NCI-H1694 (cell line): ENCODE measurements around the gene FHOD3.

Source experiments
- DNase-seq: peaks from one replicate; lab custom pipeline; 2025; lab: John Stamatoyannopoulos, UW

FHOD3 gene

GRCh38 chr18:36297417-36298125 lies at the start of gene FHOD3:
Gene FHOD3 (plus strand): TSS chr18:36297713. CDS start chr18:36297836, 123 bp downstream.
- no peak for DNase-seq

GRCh38 chr18:36249392-36249791 lies 48.1 kb upstream of the FHOD3 start:
- DNase-seq, result no peak

GRCh38 chr18:36250827-36251226 lies 46.7 kb upstream of the FHOD3 start:
- DNase-seq, result no peak

DNA sequence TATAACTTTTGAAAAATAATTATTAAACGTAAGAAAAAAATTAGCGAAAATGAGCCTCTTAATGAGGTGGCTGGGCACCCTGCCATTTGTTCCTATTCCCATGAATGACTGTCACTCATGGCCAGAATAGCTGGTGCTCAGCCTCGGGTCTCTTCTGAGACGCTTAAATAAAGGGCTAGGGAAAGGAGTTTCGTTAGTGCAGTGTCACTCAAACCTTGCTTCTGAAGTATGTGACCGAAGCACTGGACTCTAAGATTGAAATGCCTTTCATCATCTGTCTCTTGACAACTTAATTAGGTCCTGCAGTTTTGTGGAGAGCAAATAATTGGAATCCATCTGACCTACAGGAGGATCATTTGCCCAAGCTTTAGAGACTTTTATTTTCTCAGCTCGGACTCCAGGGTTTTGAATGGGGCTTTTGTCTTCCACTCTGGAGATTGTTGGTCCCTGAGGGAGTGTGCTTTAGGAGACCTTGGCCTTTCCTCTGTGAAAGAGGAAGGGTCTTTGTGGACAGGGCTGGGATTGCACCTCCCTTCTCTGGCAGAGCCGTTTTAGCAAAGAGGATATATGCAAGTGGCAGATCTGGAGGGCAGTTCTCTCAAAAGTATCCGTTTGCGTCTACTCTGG lies 42.3 kb upstream of the FHOD3 start:
- DNase-seq, result no peak

- DNase-seq, result no peak
Observed at GRCh38 chr18:36256094-36256493, 41.4 kb upstream of the FHOD3 start.

- DNase-seq, result no peak
Observed at GRCh38 chr18:36262971-36263370, 34.5 kb upstream of the FHOD3 start.

- no peak for DNase-seq
Observed at GRCh38 chr18:36264283-36264682, 33.2 kb upstream of the FHOD3 start.

DNA sequence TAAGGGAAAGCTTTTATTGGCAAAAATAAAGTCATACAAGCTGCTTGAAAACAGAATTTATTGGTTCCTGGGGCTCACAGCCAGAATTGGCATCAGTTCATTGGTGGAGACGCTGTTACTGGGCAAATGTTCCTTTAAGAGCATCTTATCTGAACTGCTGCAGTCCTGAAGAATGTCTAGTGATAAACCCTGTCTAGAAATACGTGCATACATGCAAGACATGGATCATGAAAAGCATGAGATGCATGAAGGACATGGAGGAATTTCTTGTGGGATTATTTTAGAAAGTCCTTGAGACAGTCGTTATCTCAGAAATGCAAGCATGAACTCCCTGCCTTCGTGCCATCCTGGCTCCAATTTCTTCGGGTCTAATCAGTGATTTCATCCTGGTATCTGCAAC lies 32.5 kb upstream of the FHOD3 start:
- DNase-seq, result no peak

DNA sequence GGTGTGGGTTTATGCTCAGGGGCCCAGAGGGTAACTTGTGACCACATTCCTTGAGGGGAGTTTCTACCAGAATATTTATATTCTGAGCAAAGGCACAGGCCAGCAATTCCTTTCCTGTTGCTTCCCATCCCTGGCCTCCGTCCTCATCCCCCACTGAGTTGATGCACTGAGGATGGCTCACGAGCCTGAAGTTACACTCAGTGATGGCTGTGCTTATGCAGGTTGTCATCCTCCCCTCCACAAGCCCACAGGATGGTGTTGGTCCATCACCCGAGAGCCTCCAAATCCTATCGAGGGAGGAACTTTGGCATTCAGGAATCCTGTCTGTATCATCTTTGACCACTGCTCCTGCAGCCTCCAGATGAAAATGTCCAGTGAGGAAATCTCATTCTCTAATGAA lies 28.4 kb upstream of the FHOD3 start:
- DNase-seq, result no peak

- DNase-seq, result no peak
Observed at GRCh38 chr18:36271153-36271552, 26.4 kb upstream of the FHOD3 start.

GRCh38 chr18:36273347-36273746 lies 24.2 kb upstream of the FHOD3 start:
- DNase-seq, result no peak

- DNase-seq, result no peak
Observed at GRCh38 chr18:36274083-36274715, 23.3 kb upstream of the FHOD3 start.

DNA sequence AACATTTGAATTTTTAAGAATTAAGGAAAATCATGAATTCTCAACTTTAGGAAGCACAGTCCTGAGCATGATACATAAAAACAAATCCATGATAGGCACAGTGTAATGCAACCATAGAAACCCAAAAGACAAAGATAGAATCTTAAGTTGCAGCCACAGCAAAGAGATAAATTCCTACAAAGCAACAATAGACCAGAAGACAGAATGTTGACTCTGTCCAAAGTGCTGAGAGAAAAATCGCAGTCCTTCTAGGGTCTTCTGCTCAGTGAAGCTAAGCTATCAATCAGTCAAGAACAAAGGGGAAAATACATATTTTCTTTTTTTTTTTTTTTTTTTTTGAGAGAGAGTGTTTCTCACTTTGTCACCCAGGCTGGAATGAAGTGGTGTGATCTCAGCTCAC lies 22.0 kb upstream of the FHOD3 start:
- no peak for DNase-seq

DNA sequence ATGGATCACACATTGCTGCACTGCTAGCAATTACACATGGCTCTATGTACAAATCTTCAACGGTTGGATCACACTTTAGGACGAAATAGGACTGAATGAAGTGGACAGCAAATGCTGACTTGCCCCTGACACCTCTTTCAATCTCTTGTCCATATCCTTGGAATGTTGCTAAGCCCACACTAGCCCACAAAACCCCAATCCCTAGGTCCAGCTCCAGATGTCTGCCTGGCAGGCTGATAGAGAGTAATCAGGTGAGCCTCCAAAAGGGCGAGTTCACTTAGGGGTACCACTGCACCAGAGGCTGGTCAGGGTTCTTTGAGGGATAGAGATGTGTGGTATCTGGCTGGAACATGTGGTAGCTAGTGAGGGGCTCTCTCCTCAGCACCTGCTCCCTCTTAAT lies 18.5 kb upstream of the FHOD3 start:
- no peak for DNase-seq

DNA sequence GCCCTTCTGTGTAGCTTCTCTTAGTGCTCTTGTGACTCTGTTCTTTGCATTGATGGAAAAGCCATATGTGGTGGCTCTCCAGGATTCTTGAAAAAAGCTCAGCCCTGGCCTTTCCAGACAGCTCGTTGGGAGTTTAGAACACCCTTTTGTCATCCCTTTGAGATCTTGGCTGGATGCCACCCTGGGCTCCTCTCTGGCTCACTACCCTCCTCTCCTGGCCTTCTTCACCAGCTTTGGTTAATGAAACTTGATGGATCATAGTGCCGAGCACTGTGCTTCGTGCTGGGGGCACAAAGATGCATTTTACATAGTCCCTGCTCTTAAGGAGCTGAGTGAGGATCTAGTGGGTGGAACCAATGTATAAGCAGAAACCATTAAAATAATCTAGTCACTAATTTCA lies 15.6 kb upstream of the FHOD3 start:
- no peak for DNase-seq

- no peak for DNase-seq
Observed at GRCh38 chr18:36283448-36283847, 14.1 kb upstream of the FHOD3 start.

GRCh38 chr18:36284268-36284667 lies 13.2 kb upstream of the FHOD3 start:
- no peak for DNase-seq

DNA sequence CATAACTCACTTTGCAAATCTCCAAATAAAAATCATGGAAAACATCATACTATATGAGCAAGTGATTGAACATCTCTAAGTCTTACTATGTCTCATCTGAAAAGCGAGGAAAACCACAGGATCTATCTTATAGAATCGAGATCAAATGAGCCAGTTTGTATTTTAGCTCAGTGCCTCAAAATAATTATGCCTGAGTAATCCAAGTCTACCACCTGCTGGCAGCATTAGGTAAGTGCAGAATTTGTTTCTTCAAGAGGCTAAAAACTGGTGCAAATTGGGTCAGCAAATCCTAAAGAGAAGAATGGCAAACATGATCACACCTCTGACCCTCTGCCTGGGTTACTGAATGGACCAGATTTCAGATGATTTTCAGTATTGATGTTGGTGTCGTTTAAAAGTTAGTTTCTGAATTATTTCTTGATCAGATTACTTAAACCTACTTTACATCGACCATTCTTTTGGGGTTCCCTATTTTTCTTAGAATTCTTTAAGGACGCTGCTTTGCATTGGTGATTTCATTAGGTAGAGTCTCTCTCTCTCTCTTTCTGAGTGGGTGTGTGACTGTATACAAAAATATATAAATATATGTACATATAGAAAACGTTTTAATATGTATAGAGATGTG lies 12.7 kb upstream of the FHOD3 start:
- peak; percentile 53 for DNase-seq

- DNase-seq, result no peak
Observed at GRCh38 chr18:36287653-36288052, 9.9 kb upstream of the FHOD3 start.

DNA sequence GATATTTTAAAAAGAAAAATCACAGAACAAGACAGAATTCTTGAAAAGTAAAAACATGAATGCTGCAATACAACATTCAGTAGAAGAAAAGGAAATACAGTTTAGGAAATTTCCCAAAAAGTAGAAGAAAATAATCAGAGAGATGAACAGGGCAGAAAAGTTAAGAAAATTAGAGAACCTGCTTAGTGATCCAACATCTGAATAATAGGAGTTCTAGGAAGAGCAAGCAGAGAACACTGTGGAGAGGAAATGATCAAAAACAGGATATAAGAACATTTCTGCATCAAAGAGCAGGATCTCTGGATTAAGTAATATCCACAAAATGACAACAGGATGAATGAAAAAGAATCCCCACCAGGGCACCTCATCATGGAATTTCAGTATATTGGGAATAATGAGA lies 8.8 kb upstream of the FHOD3 start:
- no peak for DNase-seq

DNA sequence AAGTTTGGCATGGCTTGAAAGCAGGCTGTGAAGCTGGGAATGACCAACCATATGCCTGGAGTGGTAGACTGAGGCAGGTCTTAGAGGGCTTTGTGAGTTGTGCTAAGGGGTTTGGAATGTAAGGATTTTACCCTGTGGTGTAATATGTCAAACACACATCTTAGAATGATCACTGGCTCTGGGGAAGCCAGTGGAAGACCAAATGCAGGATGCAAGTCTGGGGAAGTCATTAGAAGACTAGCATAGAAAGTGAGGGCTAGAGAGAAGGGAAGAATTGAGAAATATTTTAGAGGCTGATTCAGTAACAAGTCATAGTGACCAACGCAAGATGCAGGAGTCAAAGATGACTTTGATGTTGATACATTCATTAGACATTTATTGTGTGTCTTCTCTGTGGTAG lies 3.5 kb upstream of the FHOD3 start:
- no peak for DNase-seq

GRCh38 chr18:36295214-36295613 lies 2.3 kb upstream of the FHOD3 start:
- no peak for DNase-seq

DNA sequence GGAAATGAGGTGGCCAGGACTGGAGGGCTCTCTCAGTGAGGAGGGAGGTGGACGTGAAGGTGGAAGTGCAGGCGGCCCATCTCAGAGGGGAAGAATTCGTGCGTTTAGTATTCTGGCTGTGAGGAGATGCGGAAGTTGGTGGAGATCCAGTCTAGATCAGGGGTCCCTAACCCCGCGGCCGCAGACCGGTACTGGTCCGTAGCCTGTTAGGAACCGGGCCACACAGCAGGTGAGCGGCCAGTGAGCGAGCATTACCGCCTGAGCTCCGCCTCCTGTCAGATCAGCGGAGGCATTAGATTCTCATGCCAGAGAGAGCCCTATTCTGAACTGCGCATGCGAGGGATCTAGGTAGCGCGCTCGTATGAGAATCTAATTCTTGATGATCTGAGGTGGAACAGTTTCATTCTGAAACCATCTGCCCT lies 1.6 kb upstream of the FHOD3 start:
- DNase-seq, result no peak
